Mesenteric fat pad (tissue), 1 donor: ENCODE results near the gene USP9X. TPM values are rescaled to one million over a fixed set of nuclear protein-coding genes. Genes with fewer than 3 reads are reported as not detected.
"Not testable (repeated sequence)": the region's sequence is repeated elsewhere in the genome, so short reads cannot be mapped to it uniquely, and the experiment has no call there.

Experiments used
- DNase-seq: peaks from one replicate; pipeline ENCODE4 v3.0.0-alpha.2; 2020; ENCODE audit warnings: low spot score
- long read RNA-seq: library from polyadenylated mRNA; unstranded; transcript quantifications from one replicate; pipeline ENCODE4 v2.0.0, GENCODE V29; 2020
- total RNA-seq: library from RNA; stranded (reverse); fragmentation: NEBNext Ultra II Directional; extraction: Animal tissue kit (Norgen Biotek cat#: 25700); gene quantifications from one replicate; pipeline ENCODE4 v1.2.1, GENCODE V29; 2021
- donor health status: DM: yes; HTN: yes; CAD: no.

Gene USP9X
- total RNA-seq: 97.2 TPM
- long read RNA-seq, partial matches to known transcripts: 27 of 33 reads
- long read RNA-seq, other reads (novel, unspliced or antisense): 6 of 33 reads

- DNase-seq: peak; percentile 95
Measured at GRCh38 chrX:41084893-41085511, at the start of gene USP9X. Gene USP9X, plus strand, starts transcription at chrX:41085445. Its CDS starts 38,184 bp downstream, at chrX:41123629.

GRCh38 chrX:41035582-41035981 is 49.7 kb upstream of the USP9X start:
- no peak for DNase-seq

- no peak for DNase-seq
Measured at GRCh38 chrX:41036668-41037326, 48.4 kb upstream of the USP9X start.

GRCh38 chrX:41043196-41043595 is 42.0 kb upstream of the USP9X start:
- no peak for DNase-seq

- DNase-seq: no peak
Measured at GRCh38 chrX:41043674-41044345, 41.4 kb upstream of the USP9X start.

GRCh38 chrX:41045960-41046567 is 39.2 kb upstream of the USP9X start:
- DNase-seq: no peak

- DNase-seq: no peak
Measured at GRCh38 chrX:41047878-41048534, 37.2 kb upstream of the USP9X start.

- DNase-seq: no peak
Measured at GRCh38 chrX:41050359-41050758, 34.9 kb upstream of the USP9X start.

- no peak for DNase-seq
Measured at GRCh38 chrX:41051288-41051687, 34.0 kb upstream of the USP9X start.

GRCh38 chrX:41055740-41056139 is 29.5 kb upstream of the USP9X start:
- DNase-seq: no peak

GRCh38 chrX:41063276-41063675 is 22.0 kb upstream of the USP9X start:
- DNase-seq: not testable (repeated sequence)

- DNase-seq: no peak
Measured at GRCh38 chrX:41064018-41064417, 21.2 kb upstream of the USP9X start.

- DNase-seq: no peak
Measured at GRCh38 chrX:41066391-41066790, 18.9 kb upstream of the USP9X start.

- DNase-seq: no peak
Measured at GRCh38 chrX:41066969-41067368, 18.3 kb upstream of the USP9X start.

- DNase-seq: no peak
Measured at GRCh38 chrX:41067721-41068120, 17.5 kb upstream of the USP9X start.

- DNase-seq: no peak
Measured at GRCh38 chrX:41076742-41077141, 8.5 kb upstream of the USP9X start.

GRCh38 chrX:41081821-41082220 is 3.4 kb upstream of the USP9X start:
- no peak for DNase-seq

GRCh38 chrX:41082783-41083182 is 2.5 kb upstream of the USP9X start:
- DNase-seq: no peak

GRCh38 chrX:41084044-41084892 is 977 bp upstream of the USP9X start:
- DNase-seq: peak; percentile 100

GRCh38 chrX:41085512-41085877 is 250 bp downstream of the USP9X start:
- peak; percentile 91 for DNase-seq
